Measurements from ENCODE around the gene EIF4E.

The EIF4E gene

DNA sequence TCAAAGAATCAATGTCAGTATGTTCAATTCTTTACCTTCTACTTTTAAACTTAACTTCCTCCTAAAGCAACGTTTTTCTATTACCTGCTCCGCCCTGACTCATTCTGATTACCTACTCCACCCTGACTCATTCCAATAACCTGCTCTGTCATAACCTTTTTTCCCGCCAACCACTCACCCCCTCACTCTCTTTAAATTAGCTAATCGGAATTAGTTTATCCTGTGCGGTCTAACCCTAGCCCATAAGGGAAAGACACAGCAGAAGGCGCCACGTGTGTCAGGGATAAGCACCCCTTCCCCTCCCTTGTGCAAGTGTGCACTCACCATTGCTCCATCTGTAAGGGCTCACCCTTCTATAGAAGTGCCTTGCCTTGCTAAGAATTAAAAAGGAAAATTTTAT, 64.4 kb downstream of the EIF4E start:
- TF ChIP-seq, protein P1, sequence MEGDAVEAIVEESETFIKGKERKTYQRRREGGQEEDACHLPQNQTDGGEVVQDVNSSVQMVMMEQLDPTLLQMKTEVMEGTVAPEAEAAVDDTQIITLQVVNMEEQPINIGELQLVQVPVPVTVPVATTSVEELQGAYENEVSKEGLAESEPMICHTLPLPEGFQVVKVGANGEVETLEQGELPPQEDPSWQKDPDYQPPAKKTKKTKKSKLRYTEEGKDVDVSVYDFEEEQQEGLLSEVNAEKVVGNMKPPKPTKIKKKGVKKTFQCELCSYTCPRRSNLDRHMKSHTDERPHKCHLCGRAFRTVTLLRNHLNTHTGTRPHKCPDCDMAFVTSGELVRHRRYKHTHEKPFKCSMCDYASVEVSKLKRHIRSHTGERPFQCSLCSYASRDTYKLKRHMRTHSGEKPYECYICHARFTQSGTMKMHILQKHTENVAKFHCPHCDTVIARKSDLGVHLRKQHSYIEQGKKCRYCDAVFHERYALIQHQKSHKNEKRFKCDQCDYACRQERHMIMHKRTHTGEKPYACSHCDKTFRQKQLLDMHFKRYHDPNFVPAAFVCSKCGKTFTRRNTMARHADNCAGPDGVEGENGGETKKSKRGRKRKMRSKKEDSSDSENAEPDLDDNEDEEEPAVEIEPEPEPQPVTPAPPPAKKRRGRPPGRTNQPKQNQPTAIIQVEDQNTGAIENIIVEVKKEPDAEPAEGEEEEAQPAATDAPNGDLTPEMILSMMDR (IDR thresholded peaks at IDR 0.05; ENCODE audit: extremely low read depth, insufficient read depth, missing control alignments), result no peak
- in situ Hi-C loops (cut with MboI; ENCODE audit: low pct_unique_long_range_greater_than_20kb, low sequenced_read_pairs, unreplicated experiment), result no loop called here

DNA sequence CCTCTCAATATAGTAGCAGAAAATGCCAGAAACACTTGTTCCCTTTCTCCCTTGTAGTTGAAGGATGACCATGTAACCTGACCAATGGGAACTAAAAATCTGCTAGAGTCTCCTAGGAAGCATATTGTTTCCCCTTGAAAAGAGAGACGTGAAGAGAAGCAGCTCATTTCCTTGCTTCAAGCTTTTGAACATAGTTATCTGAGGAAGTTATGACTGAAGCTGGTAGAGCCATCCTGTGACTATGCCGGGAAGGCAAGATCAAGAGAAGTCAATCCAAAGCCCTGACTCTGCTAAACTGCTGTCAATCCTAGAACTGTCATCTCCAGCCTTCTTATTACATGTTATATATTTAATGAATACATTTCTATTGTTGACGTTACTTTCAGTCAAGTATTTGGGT, 66.6 kb downstream of the EIF4E start:
- TF ChIP-seq, protein P1 (IDR thresholded peaks at IDR 0.05; ENCODE audit: extremely low read depth, insufficient read depth, missing control alignments), result no peak
- no peak for DNase-seq (ENCODE audit: low spot score)
- in situ Hi-C loops (cut with MboI; ENCODE audit: low pct_unique_long_range_greater_than_20kb, low sequenced_read_pairs, unreplicated experiment), result no loop called here

More for the DNA sequence above, 64.4 kb downstream of the EIF4E start:
- no peak for DNase-seq (ENCODE audit: low spot score)

GRCh38 chr4:98861100-98861884, 67.6 kb downstream of the EIF4E start:
- TF ChIP-seq, protein P1 (IDR thresholded peaks at IDR 0.05; ENCODE audit: extremely low read depth, insufficient read depth, missing control alignments), result no peak
- in situ Hi-C loops (cut with MboI; ENCODE audit: low pct_unique_long_range_greater_than_20kb, low sequenced_read_pairs, unreplicated experiment), result no loop called here
- DNase-seq (ENCODE audit: low spot score), result no peak

- TF ChIP-seq, protein P1 (IDR thresholded peaks at IDR 0.05; ENCODE audit: extremely low read depth, insufficient read depth, missing control alignments), result no peak
- in situ Hi-C loops (cut with MboI; ENCODE audit: low pct_unique_long_range_greater_than_20kb, low sequenced_read_pairs, unreplicated experiment), result no loop called here
- DNase-seq (ENCODE audit: low spot score), result no peak
Observed at GRCh38 chr4:98851806-98852205, 77.1 kb downstream of the EIF4E start.

GRCh38 chr4:98850937-98851336, 78.0 kb downstream of the EIF4E start:
- in situ Hi-C loops (cut with MboI; ENCODE audit: low pct_unique_long_range_greater_than_20kb, low sequenced_read_pairs, unreplicated experiment), result no loop called here
- TF ChIP-seq, protein P1 (IDR thresholded peaks at IDR 0.05; ENCODE audit: extremely low read depth, insufficient read depth, missing control alignments), result no peak
- no peak for DNase-seq (ENCODE audit: low spot score)

- in situ Hi-C loops (cut with MboI; ENCODE audit: low pct_unique_long_range_greater_than_20kb, low sequenced_read_pairs, unreplicated experiment), result no loop called here
- TF ChIP-seq, protein P1 (IDR thresholded peaks at IDR 0.05; ENCODE audit: extremely low read depth, insufficient read depth, missing control alignments), result no peak
- DNase-seq (ENCODE audit: low spot score), result no peak
Observed at GRCh38 chr4:98848448-98848847, 80.5 kb downstream of the EIF4E start.

Measured in GM13977 (cell line).